Activated CD4-positive, alpha-beta T cell treated with anti-CD3 and anti-CD28 coated beads, Interleukin-2, amount 50 U/mL, for 1 hour (primary cell): ENCODE measurements around the gene TMEM182.

Experiments used
- DNase-seq: peaks from one replicate; pipeline ENCODE4 v3.0.0-alpha.2; 2020

The TMEM182 gene

GRCh38 chr2:102761763-102762162 lies at the start of gene TMEM182:
TSS of gene TMEM182 (plus strand) at chr2:102762031. CDS start at chr2:102762218, 187 bp downstream.
- no peak for DNase-seq

DNA sequence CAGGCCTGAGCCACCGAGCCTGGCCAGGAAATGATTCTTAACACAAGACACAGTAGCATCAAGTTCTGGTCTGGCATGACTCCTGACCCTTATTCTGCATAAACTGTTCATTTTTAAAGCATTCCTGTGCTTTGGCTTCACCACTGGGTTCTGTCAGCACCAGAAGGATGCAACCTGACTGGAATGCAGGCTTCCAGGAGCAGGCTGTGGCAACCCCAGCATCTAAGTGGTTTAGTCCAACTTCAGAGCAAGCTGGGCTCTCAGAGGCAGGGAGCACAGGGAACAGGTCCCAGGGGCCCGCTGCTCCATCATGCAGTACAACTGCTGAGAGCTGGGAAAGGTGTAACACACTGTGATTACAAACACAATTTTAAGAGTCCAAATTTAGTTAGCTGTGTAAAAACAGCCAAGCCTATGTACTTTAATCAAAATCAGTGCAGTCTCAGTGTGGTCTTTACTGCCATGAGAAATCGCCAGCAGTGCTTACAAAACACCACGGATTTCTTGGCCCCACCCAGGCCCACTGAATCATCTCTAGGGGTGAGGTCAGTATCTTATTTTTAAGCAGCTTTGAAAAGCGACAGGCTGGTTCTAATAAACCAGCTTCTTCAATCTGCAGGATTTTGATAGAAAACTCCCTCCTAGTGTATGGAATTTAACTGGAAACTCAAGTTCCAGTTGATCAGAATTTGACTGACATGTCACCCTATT lies 44.4 kb upstream of the TMEM182 start:
- no peak for DNase-seq

GRCh38 chr2:102718387-102719316 lies 43.2 kb upstream of the TMEM182 start:
- no peak for DNase-seq

- no peak for DNase-seq
Measured at GRCh38 chr2:102724016-102724490, 37.8 kb upstream of the TMEM182 start.

GRCh38 chr2:102724553-102724952 lies 37.3 kb upstream of the TMEM182 start:
- no peak for DNase-seq

DNA sequence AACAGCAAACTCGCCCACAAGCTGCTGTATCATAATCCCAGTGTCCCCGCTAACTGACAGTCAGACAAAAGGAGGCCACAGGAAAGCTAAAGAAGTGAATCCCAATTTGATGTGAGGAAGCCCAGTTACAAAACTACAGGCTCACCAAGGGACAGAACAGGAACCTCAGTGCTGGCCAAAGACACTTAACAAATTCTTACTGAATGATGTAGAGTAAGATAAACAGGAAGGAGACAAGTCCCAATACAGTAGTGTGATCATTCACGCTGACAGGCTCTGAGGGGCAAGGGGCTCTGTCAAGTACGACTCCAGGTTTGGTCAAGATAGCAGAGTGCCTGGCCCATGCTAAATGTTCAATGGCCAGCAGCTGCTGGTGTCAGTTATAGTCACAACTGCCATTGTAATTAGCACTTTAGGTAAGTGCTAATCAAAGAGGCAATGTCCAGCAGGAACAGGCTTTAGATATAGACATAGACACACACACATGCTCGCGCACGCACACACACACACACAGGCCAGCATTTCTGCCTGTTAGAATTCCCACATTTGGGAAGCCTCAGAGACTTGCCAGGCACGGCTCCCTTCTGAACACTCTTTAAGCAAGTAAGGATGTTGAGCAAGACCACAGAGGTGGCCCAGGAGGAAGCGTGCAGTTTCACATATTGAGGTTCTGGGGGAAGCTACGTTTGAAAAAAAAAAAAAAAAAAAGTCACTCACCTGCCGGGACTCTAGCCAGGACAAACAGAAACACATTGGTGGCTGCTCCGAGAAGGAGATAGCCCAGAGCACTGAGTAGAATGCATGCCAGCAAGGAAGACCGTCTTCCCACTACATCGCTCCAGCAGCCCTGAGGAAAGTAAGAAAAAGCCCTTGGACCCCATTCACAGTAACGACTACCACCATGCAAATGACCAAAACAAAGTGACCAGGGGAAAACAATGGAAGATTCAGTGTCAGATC lies 35.4 kb upstream of the TMEM182 start:
- no peak for DNase-seq

GRCh38 chr2:102735416-102736109 lies 26.3 kb upstream of the TMEM182 start:
- DNase-seq, result no peak

- DNase-seq, result peak; percentile 8
Measured at GRCh38 chr2:102736110-102736409, 25.8 kb upstream of the TMEM182 start.

DNA sequence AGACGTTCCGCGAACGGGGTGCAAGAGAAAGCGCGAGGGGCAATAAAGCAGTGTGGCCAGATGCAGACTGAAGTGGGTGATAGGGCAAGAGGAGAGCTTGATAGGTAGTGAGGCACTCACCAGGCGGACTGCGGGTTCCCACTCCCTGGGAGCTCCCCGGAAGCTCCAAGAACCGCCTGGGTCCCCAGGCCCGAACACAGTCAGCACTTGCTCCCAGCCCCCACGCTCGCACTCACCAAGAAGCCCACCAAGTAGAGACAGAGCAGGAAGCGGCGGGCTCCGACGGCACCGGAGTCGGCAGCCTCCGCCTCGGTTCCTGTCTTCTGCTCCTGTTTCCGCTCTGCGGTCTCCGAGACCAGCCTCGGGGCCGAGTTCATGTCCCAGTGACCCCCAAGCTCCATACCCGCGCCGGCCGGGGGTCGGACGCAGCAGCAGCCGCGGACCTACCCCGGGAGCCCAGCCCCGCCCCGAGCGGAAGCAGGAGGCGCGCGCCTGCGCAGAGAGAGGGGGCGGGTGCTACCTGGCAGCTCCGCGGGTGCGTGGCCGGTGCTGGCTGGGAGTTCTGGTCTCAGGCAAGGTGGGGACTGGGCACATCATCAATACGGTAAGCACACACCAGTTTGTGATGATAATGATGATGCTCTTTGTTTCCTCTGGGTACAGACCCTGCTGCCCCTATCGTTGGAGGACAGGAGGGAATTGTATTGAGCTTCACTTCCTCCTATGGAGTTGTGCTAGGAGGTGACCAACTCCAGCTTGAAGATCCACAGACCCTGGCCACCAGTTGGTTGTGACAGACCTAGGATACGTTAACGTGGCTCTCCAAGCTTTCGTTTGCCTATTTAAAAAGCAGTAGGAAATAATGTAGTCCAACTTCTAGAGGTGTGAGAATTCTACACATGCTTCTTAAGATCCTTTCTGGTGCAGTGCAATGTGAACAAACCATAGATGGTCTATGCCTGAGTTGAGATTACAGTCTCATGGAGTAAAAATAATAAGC lies 25.1 kb upstream of the TMEM182 start:
- DNase-seq, result peak; percentile 82

- DNase-seq, result no peak
Measured at GRCh38 chr2:102737431-102737830, 24.4 kb upstream of the TMEM182 start.

DNA sequence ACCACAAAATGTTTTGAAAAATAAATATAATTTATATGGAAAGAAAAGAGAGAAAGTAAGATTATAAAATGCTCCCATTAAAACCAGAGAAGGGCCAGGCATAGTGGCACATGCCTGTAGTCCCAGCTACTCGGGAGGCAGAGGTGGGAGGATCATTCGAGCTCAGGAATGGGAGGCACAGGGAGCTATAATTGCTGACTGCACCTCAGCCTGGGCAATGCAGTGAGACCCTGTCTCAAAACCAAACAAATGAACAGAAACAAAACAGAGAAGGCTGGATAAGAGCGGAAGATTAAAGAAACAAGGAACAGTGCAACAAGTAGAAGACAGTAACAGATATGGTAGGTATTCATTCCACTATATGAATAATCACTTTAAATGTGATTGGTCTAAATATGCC lies 18.6 kb upstream of the TMEM182 start:
- DNase-seq, result no peak

- DNase-seq, result no peak
Measured at GRCh38 chr2:102748107-102748506, 13.7 kb upstream of the TMEM182 start.

DNA sequence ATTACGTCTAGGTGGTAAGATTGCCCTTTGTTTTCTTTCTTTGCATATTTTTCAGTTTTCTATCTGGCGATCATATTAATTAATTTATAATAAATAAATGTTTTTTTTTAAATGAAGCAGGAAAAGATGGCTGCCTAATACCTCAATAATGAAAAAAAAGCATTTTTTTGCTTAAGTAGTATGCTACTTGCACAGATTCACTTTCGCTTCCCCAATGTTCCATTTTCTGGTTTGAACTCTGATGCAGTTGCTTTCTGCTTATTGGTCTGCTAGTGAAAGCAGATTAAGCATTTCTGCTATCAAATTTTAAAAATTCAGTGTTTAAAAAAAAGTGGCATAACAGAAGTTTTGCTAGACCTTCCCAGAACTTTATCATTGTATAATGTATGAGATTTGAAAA lies 11.9 kb upstream of the TMEM182 start:
- DNase-seq, result no peak

DNA sequence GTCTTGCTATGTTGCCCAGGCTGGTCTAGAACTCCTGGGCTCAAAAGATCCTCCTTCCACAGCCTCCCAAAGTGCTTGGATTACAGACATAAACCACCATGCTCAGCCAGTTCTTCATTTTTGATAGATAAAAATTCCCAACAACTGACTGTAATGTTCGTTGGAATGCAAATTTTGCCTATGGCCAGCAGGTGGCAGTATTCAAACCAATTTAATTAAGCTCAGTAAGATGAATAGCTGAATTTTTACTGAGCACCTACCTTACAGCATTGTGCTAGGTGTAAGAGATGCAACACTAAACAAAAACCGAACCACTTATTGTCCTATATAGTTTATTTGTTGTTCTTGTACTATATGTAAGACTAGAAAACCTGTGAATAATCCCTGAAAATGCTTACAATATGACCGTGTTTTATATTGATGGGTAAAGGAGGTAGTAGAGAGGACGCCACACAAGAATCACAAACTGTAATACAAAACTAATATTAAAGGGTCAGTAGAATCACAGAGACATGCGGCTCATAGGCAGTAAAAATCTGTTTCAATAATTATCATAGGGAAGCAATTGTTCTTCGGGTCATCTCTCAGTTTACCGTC lies 8.2 kb upstream of the TMEM182 start:
- DNase-seq, result peak; percentile 20

DNA sequence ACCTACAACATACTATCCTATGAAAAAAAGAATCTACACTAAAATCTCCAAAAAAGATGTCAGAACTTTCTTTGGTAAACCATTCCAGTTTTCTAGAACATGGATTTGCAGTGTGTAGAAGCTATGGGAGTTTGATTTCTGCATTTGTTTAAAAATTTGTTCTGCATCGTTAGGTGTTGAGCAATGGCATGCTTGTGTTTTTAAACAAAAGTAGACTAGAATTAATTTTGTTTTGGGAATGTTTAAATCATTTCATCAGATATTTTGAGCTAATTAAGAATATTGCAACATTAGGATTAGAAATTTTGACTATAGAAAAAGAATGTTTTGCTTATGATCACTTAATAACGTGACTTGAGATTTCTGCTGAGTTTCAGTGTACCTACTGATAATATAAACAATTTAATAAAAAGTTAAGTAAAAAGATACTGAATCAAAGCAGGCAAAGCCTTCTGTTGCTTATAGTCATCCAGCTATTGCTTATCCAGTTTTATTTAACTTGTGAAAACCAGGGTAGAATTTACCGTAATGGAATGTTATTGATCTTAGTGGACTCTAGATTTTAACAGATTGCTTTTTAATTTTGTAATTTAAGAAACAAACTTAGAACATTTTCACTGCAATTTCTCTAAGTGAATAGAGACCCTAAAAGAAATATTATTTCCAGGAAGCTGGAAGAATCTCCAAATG lies 7.2 kb upstream of the TMEM182 start:
- DNase-seq, result no peak

DNA sequence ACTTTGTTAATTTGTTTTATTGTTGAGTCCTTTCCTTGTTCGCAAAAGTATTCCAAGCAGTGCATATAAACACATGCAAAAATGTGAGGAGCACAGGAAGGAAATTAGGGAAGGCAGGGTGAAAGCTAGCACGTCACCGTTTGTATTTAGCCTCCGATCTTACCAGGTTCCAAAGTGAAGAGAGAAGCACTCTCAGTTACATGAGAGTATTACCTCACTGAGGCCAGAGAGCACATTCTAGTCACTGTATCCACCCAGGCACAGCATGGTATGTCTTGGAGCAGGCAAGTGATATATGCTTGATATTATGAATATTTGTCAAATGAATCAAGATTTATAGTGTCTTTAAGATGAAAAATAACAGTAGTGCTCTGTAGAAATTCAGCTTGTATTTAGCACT lies 6.5 kb upstream of the TMEM182 start:
- no peak for DNase-seq

GRCh38 chr2:102758439-102758838 lies 3.4 kb upstream of the TMEM182 start:
- no peak for DNase-seq

DNA sequence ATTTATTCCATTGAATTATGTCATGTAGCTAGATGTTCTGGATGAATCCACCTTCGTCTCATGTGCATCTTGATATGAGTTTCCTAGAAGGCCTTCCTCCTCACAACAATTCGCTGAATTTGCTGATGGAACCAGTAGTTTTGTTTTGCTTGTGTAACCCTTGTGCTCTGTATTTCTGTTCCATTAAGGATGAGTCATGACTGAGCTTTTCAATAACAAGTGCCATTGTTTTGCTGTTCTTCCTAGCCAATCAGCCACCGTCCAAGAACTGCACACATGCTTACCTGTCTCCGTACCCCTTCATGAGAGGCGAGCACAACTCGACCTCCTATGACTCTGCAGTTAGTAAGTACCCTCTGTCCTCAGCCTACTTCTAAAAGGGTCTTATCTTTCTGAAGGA lies 2.3 kb downstream of the TMEM182 start:
- DNase-seq, result no peak

DNA sequence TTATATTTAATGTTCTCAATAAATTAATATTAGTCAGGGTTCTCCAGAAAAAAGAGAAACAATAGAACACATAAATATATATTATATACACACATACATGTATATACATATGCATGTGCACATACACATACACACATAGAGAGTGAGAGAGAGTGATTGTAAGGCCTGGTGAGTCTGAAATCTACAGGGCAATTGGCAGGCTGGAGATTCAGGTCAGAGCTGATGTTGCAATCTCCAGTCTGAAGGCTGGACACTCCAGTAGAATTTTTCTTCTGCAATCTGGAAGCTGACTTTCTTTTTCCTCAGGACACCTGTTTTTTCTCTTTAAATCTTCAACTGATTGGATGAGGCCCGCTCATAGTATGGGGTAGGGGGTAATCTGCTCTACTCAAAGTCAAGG lies 3.2 kb downstream of the TMEM182 start:
- DNase-seq, result no peak

DNA sequence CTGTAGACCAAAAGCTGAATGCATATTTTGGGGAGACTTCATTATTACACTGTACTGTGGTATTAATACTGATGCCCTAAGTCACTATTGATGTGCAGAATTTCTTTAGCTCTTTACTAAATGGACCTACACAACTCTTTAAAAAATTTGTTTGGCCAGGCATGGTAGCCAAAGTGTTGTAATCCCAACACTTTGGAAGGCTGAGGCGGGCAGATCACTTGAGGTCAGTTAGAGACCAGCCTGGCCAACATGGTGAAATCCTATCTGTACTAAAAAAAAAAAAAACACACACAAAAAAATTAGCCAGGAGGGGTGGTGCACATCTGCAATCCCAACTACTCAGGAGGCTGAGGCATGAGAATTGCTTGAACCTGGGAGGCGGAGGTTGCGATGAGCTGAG lies 6.4 kb downstream of the TMEM182 start:
- DNase-seq, result no peak
